ENCODE results near the gene MTOR.
A peak's percentile ranks its signal among the peaks of the same experiment; 100 is the strongest.
"Not testable (repeated sequence)": the region's sequence is repeated elsewhere in the genome, so short reads cannot be mapped to it uniquely, and the experiment has no call there.

The MTOR gene

GRCh38 chr1:11279630-11280029 is 17.3 kb upstream of the MTOR start:
- DNase-seq, result no peak

- DNase-seq, result no peak
These were observed 16.8 kb upstream of the MTOR start for GRCh38 chr1:11279152-11279551.

- no peak for DNase-seq
These were observed 11.4 kb upstream of the MTOR start for GRCh38 chr1:11273595-11274234.

DNA sequence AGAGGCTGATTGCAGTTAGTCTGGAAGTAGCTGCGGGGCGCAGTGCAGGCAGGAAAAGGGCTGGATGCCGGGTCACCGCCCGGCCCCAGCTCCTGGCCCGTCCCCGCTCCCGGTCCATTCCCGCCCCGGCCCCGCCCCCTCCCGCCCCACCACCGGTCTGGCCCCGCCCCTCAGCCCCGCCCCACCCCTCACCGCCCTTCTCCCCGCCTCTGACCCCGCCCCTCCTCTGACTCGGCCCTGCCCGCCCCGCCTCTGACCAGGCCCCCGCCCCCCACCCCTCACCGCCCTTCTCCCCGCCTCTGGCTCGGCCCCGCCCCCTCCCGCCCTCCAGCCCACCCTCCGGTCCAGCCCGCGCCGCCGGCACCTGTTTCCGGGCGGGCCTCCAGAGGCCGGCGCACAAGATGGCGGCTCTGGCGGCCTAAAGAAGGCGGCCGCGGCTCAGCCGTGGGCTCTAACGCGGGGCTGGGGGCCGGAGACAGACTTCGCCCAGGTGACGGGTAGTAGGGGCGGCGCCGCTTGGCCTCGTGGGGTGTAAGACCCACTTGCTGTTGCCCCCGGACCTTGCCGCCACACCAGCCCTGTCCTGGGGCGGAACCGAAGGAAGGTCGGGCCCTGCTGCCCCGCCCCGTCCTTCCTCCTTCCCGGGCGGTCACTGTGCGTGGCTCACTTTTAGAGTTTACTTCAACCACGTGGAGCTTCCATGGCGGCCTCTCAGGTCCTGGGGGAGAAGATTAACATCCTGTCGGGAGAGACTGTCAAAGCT is 10.7 kb upstream of the MTOR start, which contains the start of gene UBIAD1:
Gene UBIAD1 (plus strand): TSS at position 367 of the 763 bp plus-strand sequence. CDS start 334 bp downstream, at position 701.
- DNase-seq, result peak; percentile 77

GRCh38 chr1:11272544-11272831 is 10.1 kb upstream of the MTOR start:
- no peak for DNase-seq

GRCh38 chr1:11267350-11268337 is 5.3 kb upstream of the MTOR start:
- not testable (repeated sequence) for DNase-seq

DNA sequence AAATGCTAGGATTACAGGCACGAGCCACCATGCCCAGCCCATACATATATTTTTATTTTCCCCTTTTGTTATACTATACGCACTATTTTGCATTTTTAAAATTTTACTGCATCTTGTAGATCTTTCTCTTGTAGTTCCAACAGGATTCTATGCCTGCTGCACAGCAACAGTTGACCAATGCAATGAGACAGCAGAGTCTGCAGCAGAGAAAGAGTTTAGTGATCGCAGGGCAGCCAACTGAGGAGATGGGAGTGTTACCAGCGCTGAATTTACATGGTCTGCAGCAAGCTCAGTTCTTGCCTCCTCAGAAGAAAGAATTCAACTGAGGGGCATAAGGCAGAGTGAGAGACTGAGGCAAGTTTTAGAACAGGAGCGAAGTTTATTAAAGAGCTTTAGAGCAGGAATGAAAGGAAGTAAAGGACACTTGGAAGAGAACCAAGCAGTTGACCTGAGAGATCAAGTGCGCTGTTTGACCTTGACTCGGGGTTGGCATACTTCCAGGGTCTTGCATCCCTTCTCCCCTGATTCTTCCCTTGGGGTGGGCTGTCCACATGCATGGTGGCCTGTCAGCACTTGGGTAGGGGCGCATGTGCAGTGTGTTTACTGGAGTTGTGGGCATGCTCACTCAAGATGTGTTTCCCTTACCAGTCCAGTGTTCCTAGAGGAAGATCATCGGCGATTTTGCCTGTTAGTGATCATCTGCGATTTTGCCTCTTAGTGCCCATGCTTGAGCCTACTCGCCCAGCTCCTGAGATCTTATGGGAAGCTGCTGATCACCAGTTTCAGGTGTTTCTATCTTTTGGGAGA is 4.1 kb upstream of the MTOR start:
- DNase-seq, result no peak

DNA sequence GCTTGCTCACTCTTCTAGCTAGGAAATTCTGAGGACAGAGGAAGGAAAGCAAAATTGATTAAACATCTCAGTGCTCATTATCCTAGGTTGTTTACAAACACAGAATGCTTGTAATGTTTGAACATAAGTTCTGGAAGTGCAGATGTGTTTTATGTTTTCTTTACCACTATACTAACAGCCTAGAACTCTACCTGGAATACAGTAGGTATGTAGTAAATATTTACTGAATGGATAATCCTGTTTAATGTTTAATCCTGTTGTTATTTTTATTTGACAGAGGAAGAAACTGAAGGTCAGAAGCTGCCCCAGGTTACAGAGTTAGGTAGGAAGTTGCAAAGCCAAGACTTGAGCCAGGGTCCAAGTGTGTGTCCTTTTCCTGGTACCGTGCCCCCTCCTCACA is 6.1 kb downstream of the MTOR start:
- no peak for DNase-seq

- no peak for DNase-seq
These were observed 9.1 kb downstream of the MTOR start for GRCh38 chr1:11253226-11253625.

DNA sequence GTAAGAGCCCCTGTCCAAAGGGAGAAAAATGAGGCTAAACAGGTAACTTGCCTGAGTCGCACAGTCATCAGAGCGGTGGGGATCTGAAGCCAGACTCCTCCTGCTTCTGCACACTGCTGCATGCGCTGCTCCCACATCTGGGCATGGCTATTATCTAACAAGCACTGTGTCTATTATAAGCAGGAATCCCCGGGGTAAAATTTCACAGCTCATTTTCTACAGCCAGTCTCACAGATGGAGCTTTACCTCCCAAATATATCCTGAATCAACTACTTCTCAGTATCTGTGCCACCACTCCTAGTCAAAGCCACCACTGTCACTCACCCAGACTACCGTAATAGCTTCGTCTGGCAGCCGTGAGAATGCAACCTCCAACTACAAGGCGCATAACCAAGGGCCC is 9.8 kb downstream of the MTOR start:
- DNase-seq, result no peak

DNA sequence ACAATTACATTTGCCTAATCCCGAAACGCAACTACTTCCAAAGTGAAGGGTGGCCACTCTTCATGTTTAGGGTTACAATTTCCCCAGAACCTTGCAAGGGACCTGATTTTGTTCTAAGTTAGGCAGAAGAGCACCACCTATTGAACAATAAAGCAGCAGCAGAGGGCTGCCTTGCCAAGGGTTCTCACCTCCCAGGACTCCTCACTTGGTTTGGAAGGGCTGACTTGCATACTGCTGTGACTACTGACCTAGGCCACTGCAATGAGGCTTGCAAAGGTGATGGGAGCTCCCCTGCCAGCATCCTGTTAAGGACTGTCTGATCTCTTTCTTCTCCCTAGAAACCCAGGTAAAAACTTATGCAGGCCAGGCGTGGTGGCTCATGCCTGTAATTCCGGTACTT is 14.2 kb downstream of the MTOR start:
- no peak for DNase-seq

DNA sequence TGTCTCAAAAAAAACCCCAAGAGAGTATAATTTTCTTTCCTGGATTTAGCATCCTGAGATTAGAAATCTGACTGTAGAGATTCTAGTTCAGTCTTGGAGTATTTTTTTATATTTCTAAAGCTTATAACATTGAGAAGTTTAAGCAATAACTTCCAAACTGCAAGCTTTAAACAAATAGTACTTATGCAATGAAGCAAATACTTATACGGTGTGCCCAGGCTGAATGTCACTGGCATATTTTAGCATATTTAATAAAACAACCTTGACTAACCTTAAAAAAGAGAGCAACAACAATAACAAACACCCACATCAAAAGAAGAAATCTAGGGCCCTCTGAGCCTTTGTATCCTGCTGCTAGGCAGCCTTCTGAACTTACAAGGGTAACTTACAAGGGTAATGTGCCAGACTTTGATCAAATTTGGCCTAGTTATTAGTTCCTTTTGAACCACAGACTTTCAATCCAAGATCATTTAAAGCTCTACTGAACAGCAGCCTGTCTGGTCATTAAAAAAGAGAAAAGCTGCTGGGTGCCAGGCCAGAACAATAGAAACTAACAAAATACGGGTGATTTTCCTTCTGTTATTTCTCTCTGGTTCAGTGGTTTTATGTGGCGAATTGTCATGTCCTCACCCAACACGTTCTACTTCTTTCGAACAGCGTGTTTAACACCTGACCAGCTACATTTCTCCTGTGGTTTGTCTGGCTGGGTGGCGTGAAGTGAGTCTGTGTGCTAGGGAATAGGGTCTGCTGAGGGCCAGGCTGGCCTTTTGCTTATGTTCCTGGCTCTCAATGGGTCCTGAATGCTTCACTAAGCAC is 16.2 kb downstream of the MTOR start:
- DNase-seq, result no peak

DNA sequence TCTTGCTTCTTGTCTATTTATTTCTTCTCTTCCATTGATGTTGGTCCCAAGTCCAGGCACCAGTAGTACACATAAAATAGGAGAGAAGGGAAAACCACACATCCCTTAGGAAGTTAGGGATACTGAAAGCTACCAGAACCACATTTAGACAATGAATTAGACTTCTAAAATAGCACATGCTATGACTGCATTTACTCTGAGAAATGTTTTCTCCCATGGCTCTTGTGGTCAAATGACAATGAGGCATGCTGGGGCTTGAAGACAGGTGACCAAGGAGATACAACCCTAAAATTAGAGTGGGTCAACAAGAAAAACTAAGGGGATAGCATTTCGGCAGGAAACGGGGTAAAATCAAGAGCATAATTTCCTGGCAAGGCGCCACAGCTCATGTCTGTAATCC is 17.1 kb downstream of the MTOR start:
- no peak for DNase-seq

- DNase-seq, result no peak
These were observed 24.0 kb downstream of the MTOR start for GRCh38 chr1:11238311-11238710.

DNA sequence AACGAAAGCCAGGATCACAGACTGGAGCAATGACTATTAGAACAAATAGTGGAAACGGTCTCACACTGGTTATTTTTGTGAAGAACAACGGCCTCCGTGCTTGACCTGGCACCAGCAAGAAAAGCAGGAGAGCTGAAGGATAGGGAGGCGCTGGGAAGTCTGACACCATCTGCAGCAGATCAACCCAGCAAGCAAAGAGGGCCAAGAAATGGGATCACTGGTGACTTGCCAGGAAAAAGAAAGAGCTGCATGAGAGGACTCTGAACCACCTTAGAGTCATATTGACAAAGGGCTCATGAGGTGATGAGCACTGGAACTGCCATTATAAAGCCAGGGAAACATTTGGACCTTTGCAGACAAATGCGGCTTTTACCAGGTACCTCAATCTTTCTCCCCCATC is 25.0 kb downstream of the MTOR start:
- no peak for DNase-seq

DNA sequence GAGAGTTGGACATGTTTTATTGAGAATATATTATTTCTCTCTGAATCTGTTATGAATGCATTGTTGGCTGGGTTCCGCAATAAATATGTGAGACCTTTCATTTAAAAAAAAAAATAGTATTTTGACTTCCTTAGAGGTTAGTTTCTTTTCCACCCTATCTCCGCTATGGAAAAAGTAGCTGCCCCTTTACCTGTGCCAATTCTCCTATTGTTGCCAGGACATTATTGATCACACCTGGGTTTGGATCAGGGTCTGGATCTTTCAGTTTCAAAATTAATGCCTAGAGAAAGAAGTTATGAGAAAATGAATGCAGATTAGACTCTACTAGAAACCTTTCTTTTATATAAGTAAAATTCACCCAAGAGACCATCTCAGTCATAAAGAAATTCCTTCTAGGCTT is 29.1 kb downstream of the MTOR start:
- no peak for DNase-seq

GRCh38 chr1:11229203-11229602 is 33.1 kb downstream of the MTOR start:
- DNase-seq, result no peak

DNA sequence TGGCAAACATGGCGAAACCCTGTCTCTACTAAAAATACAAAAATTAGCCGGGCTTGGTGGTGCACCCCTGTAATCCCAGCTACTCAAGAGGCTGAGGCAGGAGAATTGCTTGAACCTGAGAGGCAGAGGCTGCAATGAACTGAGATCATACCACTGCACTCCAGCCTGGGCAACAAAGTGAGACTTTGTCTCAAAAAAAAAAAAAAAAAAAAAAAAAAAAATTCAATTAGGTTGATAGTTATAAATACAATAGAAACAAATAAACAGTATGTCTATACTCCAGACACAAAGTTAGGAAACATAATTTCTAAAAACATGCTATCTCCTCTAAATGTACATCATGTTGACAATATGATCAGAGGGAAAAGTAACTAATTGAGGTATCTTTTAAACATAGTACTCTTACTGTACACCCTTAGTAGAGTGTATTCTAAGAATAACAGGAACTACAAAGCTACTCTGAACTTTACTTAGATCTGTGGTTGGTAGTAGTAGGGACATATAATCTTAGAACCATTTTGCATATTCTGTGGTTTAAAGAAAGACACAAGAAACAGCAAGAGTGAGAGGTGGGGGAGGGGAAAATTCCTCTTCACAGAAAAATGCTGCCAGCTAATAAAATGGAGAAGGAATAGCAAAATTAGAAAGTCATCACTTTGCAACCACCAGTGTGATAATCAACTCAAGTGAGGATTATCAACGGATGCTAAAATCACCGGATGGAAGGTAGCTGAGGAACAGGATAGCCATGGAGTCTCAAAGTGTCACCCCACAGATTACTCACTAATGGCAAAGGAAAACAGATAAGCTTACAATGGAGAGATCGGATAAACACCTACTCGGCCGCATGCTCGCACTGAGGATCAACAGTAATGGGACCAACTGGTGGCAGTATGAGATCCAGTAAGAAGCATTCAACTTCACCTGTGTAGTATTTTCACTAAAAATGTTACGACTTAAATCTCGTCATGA is 35.0 kb downstream of the MTOR start:
- DNase-seq, result no peak

DNA sequence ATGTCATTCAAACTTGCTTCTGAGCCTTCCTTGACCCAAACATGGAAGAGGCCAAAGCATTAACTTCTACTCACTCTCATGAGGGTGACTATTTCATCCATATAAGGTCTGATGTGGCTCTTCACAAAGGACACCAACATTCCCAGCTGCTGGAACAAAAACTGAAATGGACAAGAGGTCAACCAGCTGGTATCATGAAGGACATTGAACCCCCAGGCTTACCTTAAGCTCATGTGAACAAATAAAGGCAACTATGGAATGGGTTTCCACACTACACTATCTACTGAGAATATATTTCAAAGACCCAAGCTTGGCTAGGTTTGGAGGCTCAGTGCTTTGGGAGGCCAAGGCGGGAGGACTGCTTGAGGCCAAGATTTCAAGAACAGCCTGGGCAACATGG is 46.3 kb downstream of the MTOR start:
- no peak for DNase-seq

DNA sequence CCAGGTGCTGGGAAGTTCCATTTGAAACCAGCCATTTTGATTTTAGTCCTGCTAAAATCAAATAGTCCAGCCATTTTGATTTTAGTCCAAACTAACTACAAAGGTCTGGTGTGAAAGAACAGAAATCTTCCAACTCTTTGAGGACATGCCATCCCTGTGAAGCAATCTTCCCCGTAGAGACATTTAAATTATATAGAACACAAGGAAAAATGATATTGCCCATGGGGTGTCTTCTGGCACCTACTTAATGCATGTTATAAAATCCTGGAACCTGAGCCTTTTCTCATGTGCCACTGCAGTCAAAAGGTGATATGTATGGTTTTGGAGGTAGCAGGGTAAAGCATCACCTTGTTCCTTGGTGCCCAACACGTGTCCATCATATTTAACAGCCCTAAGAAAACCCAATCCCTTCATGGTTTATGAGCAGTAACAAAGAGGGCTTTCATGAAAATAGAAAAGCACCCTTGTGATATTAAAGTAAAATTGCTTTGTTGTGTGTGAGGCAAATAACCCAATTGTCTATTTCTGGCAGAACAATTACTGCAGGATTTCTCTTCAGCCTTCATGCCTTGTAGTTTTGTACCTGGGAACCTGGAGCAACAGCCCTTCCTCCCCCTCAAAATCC is 46.9 kb downstream of the MTOR start:
- DNase-seq, result no peak

Measured in activated naive CD4-positive, alpha-beta T cell treated with Interleukin-2 at 50 U/mL for 16 hours (primary cell).